Activated CD8-positive, alpha-beta memory T cell treated with anti-CD3 and anti-CD28 coated beads, Interleukin-2, amount 50 U/mL, for 1 hour (primary cell): ENCODE data around the gene USP40.

Experiments
- DNase-seq: peaks from one replicate; pipeline ENCODE4 v3.0.0-alpha.2; 2020; ENCODE audit errors: extremely low read depth

Gene USP40

GRCh38 chr2:233474308-233475160 is 92.0 kb downstream of the USP40 start:
- DNase-seq, result no peak

GRCh38 chr2:233473878-233474277 is 92.7 kb downstream of the USP40 start:
- no peak for DNase-seq

DNA sequence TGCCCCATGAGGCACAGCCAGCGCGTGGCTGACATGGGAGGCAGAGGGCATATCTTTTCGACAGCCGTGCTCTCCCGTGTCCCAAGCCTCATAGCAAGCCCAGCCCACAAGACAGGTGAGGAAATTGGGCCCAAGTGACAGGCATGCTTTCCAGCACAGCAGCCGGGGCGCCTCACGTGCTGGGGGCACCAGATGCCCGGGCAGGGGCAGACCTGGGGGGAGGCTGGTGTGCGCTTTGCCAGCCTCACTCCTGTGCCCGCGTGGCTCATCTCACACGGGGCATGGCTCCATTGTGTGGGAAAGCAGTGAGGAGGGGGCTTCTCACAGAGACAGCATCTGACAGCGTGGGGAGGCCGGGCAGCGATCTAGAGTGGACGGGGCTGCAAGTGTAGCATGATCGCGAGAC is 93.2 kb downstream of the USP40 start:
- DNase-seq, result no peak

DNA sequence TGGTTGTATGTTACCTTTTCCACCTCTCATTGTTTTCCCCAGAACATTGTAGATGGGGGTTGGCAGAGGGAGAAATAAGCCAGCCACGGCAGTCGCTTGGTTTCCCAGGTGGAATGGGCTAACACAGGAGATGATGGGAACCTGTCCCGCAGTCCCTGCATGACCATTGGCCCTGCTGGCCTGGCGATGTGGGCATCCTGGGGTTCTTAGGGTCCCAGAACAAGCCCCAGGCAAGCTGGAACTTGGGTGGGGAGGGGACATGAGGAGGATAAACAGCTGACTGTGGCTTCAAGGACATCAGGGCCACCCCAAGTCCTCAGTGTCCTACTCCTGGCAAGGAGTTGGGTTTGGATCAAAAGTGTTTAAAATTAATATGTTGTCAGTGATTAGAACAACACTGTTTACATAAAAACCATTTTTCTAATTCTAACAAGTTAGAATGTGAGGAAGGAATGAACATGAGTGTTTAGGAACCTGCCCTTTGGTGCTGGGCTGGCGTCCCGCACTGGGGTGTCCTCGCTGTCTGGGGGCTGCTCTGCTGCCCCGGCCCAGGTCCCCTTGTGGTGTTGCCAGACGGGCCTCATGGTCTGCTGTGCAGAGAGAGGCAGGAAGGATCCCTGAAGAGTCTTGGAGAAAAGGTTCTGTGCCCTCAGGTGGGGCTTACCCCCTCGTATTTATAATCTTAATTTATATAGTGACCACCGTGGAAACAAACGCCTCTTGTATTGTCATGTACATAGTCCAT is 95.1 kb downstream of the USP40 start:
- no peak for DNase-seq

DNA sequence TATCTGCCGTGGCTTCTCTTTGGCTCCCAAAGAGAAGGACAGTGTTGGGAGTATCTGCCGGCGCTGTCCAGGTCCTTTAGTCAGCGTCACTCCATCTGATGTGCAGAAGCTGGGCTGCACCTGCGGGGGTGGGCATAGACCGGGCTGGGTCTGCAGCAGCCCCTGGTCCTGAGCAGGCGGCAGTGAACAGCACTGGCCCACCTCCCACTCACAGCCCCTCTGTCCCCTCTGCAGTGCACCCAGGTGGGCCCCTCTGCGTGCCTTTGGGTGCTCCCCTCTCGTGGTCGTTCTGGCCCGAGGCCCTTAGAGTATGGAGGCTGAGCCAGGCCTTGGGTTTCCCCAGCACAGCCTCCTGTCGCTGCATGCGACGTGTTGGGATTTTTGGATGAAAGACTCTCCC is 95.7 kb downstream of the USP40 start:
- no peak for DNase-seq

DNA sequence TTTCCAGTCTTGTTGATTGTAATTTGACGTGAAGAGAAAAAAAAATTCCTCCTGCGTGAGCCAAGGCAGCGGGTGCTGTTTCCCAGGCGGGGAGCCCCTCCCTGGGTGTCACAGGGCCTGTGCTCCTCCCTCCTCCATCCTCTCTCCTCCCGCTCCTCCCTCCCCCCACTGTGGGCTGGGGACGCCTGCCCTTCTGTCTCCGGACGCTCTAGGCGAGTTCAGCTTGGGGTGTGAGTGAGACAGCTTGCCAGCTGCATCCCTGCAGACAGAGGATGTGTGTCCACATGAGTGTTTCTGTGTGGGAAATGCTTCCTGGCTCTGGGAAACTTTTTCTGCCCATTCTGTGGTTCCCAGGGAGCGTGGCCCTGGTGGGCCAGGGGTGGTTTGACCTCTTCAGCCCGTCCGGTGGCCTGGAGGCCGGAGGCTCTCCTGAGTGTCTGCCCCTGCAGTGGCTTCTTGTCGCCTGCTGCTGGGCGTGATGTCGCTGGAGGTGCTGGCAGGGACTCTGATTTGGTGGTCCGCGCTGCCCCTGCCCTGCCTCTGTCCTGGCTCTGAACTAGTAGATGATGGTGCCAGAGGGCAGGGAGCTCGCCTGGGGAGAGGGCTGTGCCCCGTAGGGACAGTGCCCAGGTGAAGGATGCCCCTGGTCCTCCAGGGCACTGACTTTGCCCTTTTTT is 96.4 kb downstream of the USP40 start:
- no peak for DNase-seq

DNA sequence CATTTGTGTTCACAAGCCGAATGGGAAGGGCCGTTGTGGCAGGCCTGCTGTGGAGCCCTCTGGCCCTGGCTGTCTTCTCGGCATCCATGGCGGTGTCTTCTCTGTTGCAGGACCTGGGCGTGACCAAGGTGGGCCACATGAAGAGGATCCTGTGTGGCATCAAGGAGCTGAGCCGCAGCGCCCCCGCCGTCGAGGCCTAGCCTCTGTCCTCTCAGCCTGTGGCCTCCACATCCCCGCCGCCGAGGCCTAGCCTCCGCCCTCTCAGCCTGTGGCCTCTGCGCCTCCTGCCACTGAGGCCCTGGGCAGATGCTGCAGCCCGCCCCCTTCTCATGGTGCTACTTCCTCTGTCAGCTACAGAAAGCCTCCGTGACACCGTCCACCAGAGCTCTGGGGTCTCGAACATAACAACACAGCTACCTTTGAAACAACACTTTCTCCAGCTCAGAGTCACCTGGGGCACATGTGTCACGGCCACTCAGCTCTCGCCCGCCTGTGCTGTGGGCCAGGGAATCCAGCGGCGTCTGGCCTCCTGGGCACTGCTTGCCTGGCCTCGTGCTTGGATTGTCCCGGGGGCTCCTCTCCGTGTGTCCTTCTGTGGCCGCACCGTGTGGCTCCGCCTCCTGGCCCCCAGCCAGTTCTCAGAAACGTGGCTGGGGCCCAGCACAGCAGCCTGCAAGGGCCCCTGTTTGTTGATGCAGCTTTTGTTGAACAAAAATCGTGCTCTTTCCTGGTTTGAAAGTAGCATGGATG is 97.1 kb downstream of the USP40 start:
- DNase-seq, result no peak

GRCh38 chr2:233468741-233469110 is 97.9 kb downstream of the USP40 start:
- no peak for DNase-seq

GRCh38 chr2:233468047-233468740 is 98.4 kb downstream of the USP40 start:
- no peak for DNase-seq

DNA sequence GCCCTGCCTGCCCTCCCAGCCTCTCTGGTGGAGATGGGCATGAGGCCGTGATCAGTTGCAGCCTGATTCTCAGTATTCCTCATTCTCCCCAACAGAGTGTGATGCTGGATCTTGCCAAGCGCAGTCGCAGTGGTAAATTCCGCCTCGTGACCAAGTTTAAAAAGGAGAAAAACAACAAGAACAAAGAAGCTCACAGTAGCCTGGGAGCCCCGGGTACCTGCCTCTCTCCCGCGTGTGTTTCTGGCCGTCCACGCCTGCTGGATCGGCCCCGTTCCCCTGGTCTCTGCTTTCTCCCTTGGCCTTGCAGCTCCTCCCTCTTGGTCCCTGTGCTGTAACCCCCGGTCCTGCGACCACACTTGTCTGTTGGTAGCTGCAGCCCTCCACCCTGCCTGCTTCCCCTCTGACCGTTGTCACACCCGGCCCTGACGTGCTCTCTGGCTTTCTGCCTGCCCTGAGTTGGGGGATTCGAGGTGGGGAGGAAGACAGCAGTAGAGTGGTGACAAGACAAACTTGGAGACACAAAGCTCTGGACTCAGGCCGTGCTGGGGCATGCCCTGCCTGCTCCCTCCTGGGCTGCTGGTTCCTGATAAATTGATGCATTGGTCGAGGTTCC is 99.5 kb downstream of the USP40 start:
- DNase-seq, result no peak

DNA sequence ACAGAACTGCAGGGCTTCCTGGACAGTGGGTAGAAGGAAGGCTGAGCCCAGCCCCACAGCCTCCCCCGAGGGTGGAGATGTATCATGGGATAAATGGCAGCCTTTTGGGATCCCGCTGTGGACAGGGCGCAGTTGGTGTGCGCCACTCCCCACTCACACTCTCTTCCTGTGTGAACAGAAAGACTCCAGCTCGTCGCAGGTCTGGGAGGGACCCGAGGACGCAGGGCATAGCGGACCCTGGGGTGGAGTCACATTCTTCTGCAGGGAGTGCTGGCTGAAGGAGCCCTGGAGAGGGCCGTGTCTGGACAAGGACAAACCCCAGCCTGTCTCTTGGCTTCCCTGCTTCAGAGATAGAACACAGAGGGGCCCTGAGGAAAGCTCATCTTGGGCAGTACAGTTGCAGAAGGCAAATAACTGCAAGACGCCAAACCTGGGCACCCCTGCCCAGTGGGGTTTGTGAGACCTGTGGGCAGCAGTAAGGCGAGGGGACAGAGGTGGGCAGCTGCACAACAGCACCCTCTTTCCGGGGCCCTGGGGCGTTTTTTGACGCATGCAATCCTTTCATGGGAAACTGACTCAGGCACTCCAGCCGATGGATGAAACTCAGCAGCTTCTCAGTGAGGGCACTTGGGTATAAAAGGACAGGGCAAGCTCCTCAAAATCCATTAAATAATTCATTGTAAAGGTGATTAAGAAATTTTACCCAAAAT is 101.9 kb downstream of the USP40 start:
- no peak for DNase-seq

DNA sequence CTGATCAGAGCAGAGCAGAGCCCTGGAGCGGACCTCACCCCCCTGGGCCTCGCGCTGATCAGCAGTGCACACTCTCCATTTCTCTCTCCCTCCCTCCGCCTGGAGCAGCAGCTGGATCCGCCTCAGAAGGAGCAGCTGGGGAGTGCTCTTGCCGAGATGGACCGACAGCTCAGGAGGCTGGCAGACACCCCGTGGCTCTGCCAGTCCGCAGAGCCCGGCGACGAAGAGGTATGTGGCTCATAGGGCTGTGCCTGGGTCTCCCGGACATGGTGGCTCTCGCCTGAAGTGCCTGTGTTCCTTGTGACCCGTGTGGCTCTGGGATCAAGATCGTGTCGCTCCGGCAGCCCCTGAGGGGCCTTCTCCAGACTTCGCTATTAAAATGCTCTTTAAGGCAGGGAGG is 102.5 kb downstream of the USP40 start:
- DNase-seq, result no peak

GRCh38 chr2:233463586-233463985 is 103.0 kb downstream of the USP40 start:
- no peak for DNase-seq

DNA sequence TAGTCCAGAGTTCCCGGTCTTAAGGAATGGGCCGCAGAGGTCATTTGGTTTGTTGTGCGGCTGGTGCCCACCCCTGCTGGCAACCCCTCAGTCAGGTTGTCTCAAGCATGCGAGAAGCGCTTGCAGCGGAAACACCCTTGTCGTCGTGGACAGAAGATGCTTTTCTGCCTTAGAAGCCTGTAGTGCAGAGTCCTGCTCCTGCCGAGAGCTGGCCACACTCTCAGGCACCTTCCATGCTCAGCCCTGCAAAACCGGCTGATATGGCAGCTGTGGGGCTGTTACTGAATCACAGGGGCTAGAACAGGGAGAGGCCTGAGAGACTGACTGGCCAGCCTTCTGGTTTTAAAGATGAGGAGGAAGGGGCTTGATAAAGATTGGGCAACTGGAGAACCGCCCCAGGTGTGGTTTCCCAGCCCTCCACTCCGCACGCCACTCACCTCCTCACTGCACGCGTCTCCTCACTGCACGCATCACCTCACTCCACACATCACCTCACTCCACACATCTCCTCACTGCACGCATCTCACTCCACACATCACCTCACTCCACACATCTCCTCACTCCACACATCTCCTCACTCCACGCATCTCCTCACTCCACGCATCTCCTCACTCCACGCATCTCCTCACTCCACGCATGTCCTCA is 103.6 kb downstream of the USP40 start:
- no peak for DNase-seq

DNA sequence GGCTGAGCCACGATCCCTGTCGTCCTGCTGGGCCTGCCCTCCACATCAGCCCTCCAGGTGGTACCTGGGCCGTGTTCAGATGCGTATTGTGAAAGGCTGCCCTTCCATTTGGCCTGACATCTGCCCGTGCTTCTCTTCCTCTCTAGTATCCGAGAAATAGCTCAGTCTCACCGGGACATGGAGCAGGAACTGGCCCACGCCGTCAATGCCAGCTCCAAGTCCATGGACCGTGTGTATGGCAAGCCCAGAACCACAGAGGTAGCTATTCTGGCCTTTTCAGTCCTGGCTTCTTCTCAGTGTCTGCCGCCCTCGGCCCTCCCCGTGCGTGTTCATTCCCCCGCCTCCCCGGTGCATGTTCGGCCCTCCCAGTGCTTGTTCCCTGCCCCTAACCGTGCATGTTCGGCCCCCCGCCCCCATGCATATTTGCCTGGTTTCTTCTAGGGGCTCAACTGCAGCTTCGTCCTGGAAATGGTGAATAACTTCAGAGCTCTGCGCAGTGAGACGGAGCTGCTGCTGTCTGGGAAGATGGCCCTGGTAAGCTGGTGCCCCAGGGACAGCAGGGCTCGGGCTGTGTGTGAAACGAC is 104.3 kb downstream of the USP40 start:
- no peak for DNase-seq

- DNase-seq, result no peak
Measured at GRCh38 chr2:233461481-233461891, 105.1 kb downstream of the USP40 start.

DNA sequence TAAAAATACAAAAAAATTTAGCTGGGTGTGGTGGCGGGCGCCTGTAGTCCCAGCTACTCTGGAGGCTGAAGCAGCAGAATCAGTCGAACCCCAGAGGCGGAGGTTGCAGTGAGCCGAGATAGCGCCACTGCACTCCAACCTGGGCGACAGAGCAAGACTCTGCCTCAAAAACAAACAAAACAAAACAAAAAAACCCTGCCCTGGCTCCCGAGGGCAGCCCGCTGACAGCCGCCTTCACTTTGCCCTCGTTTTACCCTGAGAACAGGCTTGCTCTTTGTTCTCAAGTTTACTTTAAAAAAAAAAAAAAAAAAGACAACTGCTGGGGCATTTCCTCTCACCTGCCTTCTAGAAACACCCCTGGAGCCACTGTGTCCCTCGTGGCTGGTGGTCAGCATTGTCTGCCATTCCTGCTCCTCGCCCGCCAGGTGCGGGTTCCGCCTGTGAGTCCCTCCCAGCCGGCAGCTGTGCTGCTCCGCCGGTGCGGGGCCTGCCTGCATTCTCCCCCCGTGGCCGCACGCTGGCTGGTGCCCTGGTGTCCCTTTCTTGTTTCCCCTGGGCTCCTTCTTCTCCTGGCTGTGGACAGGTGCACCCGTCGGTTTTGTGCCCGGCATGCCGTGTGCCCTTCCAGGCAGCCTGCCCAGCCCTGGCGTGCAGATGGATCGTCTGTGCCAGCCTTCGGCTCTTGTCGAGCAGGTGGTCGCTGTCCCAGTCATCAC is 105.7 kb downstream of the USP40 start:
- no peak for DNase-seq

GRCh38 chr2:233459426-233459825 is 107.2 kb downstream of the USP40 start:
- DNase-seq, result no peak

DNA sequence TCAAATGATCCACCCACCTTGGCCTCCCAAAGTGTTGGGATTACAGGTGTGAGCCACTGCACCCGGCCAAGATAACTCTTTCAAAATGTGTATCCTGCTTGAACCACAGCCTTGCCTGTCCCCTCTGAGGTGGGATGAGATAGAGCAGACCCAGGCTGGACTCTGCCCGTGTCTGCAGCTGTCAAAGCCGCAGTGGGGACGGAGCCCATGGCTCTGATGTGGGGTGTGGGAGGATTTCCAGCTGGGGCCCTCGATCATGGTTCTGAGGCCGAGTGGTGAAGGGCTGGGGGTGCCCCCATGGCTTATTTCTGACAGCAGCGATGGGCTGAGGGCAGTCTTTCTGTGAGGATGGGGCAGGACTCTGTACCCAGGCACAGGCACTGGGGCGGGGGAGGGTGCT is 107.8 kb downstream of the USP40 start:
- no peak for DNase-seq
